Measurements from ENCODE around the gene PCTP.

The PCTP gene

DNA sequence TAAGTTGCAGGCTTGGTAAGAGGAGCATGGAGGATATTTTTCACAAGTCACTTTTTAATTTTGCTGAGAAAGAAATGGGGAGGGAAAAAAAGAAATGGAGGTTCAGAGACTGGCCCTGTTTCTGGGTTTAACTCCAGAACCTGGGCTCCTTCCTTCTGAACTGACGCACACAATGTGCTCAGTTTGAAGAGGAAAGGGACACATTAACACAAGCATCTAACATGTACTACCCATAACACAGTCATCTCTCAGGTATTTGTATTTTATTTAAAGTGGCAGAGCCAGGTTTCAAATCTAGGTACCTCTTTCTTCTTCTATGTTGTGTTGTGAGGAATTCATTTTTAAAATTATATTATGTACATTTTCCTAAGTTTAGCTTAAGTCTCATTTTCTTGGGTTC lies 22.9 kb upstream of the PCTP start:
- DNase-seq, result no peak

DNA sequence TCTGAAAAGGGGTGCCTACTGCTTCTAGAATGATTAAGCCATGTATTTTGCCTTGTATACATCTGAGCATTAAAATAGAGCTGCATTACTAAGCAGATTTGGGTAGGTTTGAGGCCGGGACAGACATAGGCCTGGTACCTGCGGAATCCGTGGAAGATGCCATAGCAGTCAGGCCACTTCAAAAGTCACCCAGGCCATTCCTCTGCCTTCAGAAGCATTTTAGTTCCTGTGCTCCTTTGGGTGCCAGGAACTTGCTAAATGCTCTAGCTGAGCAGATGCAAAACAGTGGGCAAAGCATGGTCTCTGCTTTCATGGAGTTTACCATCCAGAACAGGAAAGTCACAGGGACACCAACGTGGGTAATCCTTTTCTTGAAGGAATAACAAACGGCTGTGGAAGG lies 22.5 kb upstream of the PCTP start:
- DNase-seq, result no peak

DNA sequence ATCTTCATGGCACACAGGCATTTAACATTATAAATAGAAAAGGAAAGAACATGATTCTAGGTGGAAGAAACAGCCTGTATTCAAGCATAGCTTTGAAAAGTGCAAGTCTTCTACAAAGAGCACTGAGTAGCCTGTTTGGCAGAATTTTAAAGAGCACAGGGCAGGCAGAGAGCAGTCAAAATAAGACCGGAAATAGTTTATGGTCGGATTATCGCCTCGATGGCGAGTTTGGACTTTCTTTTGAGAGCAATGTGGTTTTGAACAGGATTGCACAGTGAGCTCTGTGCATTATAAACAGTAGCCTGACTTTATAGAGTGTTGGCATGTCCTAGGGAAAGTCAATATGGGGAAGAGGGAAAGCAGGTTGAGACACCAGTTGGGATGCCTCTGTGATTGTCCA lies 22.0 kb upstream of the PCTP start:
- DNase-seq, result no peak

DNA sequence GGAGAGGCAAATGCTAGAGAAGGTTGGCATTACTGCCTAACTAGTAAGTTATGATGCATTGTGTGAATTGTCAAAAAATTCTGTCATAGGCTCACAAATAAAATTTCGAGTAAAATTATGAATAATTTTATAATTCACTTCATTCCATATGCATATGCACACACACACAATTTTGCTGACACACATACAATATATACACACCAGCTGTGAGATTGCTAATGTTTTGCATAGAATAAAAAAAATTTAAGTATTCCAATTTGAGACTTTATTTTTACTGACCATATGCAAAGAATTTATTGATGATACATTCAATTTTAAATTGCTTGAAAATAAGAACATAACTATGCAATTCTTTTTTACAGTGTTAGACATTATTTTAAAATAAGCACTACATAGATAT lies 21.4 kb upstream of the PCTP start:
- DNase-seq, result no peak

DNA sequence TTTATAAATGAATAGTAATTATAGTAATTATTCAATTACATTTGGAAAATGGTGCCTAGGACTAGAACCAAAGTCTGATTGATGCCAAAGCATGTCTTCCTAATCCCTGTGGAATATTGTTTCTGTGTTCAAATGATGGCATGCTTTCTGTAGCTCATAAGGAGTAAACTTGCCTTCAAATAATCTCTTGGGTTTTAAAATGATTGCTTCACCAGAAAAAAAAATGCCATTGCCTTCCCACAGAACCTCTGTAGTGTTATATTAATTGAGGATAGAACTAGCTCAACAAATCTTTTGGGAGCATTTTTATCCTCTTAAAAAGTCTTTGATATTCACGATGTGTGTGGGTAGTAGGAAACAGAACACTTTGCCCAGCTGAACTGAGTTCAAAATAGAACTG lies 20.5 kb upstream of the PCTP start:
- DNase-seq, result no peak

DNA sequence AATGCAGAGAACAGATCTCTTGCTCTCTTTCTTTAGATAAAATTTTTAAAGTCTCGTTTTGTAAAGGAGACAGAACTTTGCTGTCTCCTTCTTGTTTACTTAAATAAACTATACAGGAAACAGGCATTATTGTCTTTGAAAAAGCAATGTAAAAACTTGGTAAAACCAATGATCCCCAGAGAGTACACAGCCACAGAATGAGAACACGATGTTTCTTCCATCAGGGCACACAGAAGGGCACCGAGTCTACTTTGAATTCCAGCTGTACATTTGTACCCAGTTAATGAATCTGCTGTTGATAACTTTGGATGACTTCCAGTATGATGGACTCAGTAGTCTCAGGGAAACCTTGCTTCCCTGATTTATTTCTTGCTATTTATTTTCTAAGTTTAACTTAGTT lies 20.0 kb upstream of the PCTP start:
- no peak for DNase-seq

DNA sequence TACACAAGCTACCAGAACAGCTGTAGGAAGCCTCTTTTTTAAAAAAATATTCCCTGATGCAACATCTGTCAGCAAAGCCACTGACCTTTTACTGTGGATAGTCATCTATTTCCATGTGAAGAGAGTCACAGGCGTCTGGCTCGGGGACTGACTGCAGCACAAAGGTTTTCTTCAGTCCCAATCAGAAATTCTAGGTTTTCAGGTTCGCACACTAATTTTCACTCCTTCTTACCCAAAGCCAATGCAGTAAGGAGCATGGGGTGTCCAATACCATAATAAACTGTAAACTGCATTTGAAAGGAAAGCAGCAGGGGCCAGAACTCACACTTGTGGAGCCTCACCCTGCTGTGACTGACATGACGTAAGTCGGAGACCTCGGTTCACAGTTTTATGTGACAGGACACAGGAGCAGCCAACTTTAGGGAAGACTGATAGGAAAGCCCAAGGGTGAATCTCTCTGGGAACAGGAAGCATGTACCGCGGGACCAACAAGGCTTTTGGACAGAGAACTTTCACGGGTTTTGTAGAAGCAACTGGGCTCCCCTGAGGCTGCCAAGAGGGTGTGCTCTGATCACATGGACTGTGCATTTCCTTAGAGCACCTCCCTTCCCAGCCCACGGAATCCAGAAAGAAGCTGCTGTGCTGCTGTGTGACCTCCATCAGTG lies 19.1 kb upstream of the PCTP start:
- DNase-seq, result no peak

DNA sequence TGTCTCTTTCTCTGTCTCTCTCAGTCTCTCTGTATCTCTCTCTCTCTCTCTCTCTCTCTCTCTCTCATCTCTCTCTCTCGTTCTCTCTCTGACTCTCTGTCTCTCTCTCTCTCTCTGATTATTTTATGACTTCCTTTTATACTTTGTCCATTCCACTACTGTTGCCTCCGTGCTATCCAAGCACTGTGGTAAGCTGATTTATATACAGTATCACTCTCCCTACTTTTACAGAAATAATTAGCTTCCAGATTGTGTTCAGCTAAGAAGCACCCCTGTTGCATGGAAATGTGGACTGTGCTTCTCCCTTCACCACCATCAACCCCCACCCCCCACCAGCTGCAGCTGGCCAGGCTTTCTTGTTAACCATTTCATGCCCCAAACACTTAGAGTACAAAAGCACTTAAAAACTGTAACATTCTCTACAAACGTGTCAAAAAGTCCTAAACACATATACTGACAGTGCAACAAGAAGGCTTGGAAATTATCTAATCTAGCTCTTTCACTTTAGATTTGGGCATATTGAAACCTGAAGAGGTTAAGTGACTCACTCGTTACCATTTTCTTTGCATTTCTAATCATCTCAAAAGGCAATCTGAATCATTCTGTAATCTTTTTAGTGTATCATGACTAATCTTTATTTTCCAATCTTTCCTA lies 16.6 kb upstream of the PCTP start:
- DNase-seq, result no peak

DNA sequence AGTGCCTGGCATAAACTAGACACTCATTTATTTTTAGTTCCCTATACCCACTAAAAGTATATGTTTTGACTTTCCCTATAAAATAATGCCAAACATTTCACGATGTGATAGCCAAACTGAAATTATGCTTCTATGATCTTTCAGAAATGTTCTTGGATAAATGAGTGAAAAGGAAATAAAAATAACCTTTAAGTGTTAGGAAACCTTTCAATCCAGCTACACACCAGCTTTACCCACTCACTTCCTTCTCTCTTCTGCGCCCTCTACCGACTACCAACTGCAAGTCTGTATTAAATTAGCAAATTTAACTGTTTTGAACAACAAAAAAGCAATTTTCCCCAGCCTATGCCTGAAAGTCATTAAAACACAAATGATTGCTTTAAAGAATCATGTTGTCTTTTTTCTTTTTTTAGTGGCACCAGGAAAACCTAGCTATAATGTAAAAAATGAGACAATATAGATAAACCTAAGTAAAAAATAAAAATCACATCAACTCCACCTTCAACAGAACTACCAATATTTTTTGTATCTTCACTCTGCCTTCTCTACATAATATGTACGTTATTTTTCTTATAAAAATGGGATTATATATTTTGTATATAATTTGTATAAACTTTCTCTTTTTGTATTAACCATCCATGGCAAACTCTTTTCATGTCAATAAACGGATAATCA lies 15.0 kb upstream of the PCTP start:
- DNase-seq, result no peak

DNA sequence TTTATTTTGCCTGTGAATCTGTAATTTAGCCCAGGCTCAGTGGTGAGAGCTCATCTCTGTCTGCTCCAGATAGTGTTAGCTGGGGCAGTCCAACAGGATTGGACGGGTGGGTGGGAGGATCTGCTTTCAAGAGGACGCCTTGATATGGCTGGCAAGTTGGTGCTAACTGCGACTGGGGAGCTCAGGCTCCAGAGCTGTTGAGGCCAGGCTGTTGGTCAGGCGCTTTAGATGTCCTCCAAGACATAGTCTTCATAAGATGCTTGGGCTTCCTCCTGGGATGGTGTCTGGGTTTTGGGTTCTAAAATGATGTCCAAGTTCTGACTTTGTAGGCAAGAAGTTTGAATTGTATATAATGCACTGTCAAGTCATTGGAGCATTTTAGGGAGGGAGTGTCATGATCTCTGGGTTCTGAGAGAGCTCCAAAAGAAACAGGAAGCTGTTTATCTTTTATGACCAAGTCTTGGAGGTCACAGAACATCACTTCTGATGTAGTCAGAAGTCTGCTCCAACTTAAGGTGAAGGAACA lies 12.8 kb upstream of the PCTP start:
- no peak for DNase-seq

DNA sequence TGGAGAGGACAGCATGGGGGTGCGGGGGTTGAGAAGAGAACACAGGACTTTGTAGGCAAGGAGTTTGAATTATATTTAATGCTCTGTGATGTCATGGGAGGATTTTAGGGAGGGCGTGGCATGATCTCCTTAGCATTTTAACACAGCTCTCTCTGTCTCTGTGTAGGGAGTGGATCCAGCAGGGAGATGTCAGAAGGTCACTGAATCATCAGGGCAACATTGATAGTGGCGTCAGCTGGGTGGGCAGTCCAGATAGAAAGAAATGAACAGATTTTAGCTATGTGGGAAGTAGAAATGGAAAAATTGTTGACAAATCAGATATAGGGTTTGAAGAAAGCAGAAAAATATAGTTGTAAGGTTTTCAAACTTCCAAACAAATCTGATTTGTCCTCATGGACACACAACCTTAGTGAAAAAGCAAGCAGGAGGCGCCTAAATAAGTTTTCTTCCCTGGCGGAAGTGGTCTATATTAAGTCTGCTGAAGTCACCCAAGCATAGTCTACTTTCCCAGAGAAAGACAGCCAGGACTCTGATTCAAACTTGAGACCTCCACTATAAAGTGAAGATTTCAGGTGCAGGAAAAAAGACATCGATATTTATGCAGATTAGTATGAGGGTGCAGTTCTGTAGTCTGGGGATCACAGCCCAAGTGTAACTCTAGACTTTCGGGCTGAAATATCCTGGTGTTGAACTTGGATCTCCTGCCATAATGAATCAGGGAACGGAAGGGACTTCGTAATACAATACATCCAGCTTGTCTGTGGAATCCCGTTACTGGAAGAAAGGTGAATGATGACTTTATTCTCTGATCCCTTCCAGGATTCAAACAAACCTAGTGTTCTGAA lies 10.1 kb upstream of the PCTP start:
- DNase-seq, result no peak

DNA sequence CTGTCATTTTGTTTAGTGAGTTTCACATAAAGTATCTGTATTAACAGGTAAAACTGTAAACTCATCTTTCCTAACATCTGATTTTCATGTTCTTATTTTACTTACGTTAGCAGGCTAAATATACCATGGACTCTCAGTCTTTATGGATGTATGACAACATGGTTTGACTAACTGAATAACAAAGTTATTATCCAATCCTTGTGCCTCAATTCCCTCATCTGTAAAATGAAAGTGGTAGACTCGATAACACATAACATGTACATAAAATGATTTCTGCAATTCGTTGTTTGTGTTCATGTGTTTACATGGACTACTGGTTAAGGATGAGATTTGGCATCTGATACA lies 9.5 kb upstream of the PCTP start:
- no peak for DNase-seq

DNA sequence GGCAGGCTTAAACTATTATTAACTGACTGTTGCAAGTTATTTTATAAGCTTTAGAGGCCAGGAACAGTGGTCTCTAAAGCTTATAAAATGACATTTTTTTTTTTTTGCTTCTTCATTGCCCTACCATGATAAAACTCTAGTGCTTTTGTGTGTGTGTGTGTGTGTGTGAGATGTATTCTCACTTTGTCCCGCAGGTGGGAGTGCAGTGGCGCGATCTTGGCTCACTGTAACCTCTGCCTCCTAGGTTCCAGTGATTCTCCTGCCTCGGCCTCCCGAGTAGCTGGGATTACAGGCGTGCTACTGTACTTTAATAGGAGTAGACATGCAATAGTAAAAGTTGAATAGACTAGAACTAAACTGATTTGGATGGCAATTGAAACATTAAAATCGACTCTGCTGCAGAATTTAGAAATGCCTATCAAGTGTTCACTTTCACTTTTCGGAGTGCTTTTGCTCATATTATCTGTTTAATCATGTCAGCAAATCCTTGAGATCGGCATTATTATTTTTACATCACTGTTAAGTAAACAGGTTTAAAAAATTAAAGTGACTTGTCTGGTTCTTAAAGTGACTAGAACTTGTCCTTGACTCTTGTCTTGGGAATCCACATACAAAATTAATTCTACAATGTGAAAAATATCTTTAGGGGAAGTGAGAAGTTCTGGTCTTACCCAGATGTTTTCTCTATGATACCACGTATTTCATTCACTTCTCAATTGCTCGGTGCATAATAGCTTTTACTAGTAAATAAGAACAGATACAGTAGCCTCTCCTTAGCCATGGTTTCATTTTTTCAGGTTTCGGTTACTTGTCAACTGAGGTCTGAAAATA lies 8.4 kb upstream of the PCTP start:
- no peak for DNase-seq

DNA sequence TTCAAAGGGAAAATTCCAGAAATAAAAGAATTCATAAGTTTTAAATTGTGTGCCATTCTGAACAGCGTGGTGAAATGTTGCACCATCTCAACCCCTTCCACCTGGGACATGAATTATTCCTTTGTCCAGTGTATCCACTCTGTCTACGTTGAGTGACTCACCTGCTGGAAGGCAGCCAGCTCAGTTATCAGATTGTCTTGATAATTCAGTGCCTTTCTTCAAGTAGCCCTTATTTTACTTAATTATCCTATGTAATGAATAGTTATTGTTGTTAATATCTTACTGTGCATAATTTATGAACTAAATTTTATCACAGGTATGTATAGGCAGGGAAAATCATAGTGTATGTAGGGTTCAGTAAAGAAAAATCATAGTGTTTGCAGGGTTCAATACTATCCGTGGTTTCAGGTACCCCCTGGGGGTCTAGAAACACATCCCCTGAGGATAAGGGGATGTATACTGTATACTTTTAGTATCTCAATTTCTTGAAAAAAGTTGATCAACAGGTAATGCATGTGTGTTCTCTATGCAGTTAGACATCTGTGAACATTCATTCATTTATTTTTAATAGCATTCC lies 7.7 kb upstream of the PCTP start:
- no peak for DNase-seq

DNA sequence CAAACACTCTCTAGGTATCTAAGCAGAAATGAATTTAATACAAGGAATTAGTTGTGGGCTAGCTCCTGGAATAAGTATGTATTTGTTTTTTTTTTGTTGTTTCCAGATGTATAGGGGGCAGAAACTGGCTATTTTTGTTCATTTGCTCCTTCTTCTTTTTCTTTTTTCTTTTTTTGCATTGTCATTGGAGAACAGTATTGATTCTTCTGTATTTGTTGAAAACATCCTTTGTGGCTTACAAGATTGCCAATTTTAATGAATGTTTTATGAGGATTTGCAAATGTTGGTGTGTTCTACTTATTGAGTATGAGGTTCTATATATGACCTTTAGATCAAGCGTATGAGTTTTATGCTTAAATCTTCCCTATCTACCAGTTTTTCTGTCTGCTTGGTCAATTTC lies 5.6 kb upstream of the PCTP start:
- DNase-seq, result no peak

DNA sequence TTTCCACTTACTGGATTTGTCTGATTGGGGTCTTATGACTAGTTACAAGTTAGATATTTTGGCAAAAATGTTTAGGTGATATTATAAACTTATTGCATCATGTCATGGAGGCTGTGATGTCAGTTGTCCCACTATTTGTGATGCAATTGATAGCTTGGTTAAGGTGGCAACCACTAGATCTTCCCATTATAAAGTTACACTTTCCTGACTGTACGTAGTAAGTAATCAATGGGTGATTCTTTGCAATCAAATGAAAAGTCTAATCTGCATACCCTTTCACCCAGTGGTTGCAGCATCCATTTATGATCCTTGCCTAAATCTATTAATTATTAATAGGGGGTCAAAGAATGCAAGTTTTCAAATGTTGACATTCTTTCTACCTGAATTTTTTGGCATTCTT lies 4.4 kb upstream of the PCTP start:
- DNase-seq, result no peak

DNA sequence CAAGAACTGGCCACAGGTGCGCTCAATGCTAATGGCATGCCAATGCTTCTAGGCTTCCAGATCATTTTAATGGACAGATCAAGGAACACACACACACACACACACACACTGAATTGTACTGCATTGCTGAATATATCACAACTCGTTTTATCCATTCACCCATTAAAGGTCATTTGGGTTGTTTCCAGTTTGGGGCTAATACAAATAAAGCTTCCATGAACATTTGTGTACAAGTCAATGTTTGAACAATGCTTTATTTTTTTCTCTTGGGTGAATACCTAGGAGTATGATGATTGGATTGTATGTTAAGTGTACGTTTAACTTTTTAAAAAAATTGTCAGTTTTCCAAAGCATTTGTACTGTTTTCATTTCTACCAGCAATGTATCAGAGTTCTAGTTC lies 3.6 kb upstream of the PCTP start:
- DNase-seq, result no peak

DNA sequence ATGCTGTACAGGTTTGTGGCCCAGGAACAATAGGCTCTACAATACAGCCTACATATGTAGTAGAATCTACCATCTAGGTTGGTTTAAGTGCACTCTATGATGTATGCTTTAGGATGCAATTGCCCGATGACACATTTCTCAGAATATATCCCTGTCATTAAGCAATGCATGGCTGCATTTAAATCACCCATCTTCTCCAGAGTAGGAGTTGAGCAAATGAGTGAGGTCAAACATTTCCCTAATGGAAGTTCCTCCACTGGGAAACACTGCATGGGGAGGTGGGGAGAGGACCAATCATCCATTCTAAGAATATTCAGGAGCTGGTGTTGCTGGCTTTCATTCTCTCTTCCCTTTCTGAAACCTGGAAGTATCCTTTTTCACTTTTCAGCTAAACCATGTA lies 2.0 kb upstream of the PCTP start:
- DNase-seq, result no peak

DNA sequence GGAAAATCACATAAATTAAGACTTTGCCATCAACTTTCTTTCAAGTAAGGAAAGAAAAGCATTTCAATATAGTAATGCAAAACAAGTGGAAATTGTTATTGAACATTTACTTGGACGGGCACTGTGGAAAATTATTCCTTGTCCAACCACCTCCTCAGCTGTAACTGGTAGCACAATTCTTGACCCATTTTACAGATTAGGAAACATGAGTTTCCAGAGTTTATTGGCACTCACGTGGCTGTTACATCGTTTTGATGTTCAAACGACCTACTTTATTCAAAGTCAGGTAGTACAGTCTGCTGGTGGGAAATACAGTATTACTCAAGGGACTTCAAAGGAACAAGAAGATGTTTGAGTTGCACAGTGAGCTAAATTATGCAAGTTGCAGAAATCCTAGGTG lies 866 bp upstream of the PCTP start:
- DNase-seq, result no peak

DNA sequence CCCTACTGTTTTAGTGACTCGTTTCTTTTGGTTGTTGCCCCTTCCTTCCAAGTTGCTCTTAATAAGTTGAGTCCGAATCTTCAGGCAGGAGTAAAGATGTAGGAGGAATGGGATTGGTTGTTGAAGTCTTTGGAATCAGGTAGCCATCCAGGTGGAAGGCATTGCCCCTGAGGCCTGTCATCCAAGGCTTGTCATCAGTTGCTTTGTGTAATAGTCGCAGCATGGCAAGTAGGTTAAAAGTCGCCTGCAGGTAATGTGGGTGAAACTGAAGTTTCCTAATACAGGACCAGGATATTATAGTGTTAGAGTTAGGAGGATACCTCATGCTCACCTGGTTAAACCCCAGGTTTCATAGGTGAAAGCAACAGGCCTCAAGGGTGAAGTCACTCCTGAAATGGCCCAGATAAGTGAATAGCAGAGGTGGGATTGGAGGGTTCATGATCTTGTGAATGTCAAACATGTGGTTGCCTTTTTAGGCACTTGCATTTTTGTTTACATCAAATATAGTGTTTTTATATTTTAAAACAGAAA lies 934 bp downstream of the PCTP start:
- no peak for DNase-seq

DNA sequence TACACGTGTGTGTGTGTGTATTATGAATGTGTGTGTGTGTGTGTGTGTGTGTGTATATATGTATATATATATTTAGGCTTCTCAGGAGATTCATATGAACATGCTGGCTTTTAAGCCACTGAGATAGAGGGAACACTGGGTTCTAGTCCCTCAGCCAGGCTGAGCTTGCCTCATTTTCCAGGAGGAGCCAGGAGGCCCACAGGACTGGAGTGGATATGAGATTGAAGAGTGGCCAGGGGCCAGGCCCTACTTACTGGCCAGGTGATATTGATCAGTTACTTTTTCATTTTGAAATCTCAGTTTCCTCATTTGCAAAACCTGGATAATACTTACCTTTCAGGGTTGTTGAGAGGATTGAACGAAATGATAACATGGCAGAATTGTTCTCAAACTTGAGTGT lies 5.8 kb downstream of the PCTP start:
- no peak for DNase-seq

DNA sequence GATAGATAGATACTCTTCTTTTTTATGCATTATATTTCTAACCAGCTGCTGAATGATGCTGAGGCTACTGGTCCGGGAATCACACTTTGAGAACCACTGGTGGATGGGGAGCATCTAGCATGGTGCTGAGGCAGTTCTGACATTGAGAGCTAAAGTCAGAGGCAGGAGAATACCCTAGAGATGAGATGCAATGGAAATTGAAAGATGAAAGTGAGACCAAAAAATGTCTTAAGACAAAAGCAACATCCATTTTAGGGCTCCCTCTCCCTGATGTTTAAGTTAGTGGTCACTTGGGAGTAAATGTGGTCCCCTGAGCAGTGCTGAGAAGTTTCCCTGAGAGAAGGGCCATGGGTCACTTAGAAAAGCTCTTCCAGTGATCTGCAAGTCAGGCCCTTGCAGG lies 6.8 kb downstream of the PCTP start:
- no peak for DNase-seq

Data from hippocampal formation (tissue), 2 donors.